HEK293 (cell line): ENCODE results near the gene PCDHB2.

Experiments
- CTCF ChIA-PET: fragments of 350-600 bp; formaldehyde crosslinking; extraction: SDS; loops from one replicate; lab custom pipeline; 2021; ENCODE audit warnings: antibody characterized with exemption; lab: Yijun Ruan, JAX
- POLR2A ChIA-PET: fragments of 300-600 bp; formaldehyde crosslinking; extraction: SDS; loops from one replicate; lab custom pipeline; 2020; ENCODE audit warnings: antibody characterized with exemption, inconsistent platforms; lab: Yijun Ruan, JAX
- H3K27ac ChIP-seq: fragments of 200-500 bp; sonication (Bioruptor generic); 2 replicates; pipeline ENCODE4 v1.5.1; 2014; ENCODE audit warnings: low read depth, low read length, control low read depth, inconsistent platforms; ENCODE audit errors: extremely low read depth
- H3K36me3 ChIP-seq, 2 experiments: fragments of 200-500 bp in 1 of 2; sonication (Bioruptor generic) in 1 of 2; 1 replicate in 1 of 2; 2 replicates in 1 of 2; pipeline ENCODE4 v1.5.1; 2014 to 2017; ENCODE audit warnings: inconsistent platforms in 2 of 2, low read length in 2 of 2; ENCODE audit not compliant: control insufficient read depth in 2 of 2, insufficient read depth in 1 of 2
- H3K4me1 ChIP-seq: fragments of 200-500 bp; sonication (Bioruptor generic); 2 replicates; pipeline ENCODE4 v1.5.1; 2014; ENCODE audit warnings: mild to moderate bottlenecking, low read length, inconsistent platforms; ENCODE audit not compliant: control insufficient read depth, insufficient read depth
- H3K4me3 ChIP-seq: 2 replicates; pipeline ENCODE4 v1.5.1; 2011; ENCODE audit warnings: low read depth, mild to moderate bottlenecking, control low read depth, low read length, moderate library complexity
- H3K9me3 ChIP-seq: fragments of 200-500 bp; sonication (Bioruptor generic); 2 replicates; pipeline ENCODE4 v1.5.1; 2014; ENCODE audit warnings: low read depth, low read length, inconsistent platforms; ENCODE audit not compliant: control insufficient read depth, insufficient read depth
- GLI2 ChIP-seq: fragments of 450-650 bp; formaldehyde crosslinking; IDR thresholded peaks from 2 replicates; pipeline ENCODE4; 2017; ENCODE audit warnings: missing biosample characterization, missing genetic modification characterization, low read depth, borderline replicate concordance
- PRDM4 ChIP-seq: fragments of 450-650 bp; formaldehyde crosslinking; IDR thresholded peaks from 2 replicates; pipeline ENCODE4 v1.5.1; 2017; ENCODE audit warnings: missing biosample characterization, missing genetic modification characterization
- REST ChIP-seq: fragments of 450-650 bp; formaldehyde crosslinking; IDR thresholded peaks from 2 replicates; pipeline ENCODE4 v1.5.1; 2016; ENCODE audit warnings: missing biosample characterization, missing genetic modification characterization
- SETDB1 ChIP-seq: IDR thresholded peaks from one replicate; pipeline ENCODE4 v1.6.1; 2017; ENCODE audit warnings: mild to moderate bottlenecking, low read length, moderate library complexity, mixed read lengths; ENCODE audit not compliant: insufficient read length
- ZBTB11 ChIP-seq: fragments of 450-650 bp; formaldehyde crosslinking; conservative IDR thresholded peaks from 2 replicates; pipeline ENCODE4 v1.5.1; 2016; ENCODE audit warnings: low read depth, missing biosample characterization, missing genetic modification characterization
- ZFP41 ChIP-seq: fragments of 450-650 bp; formaldehyde crosslinking; IDR thresholded peaks from 2 replicates; pipeline ENCODE4 v1.5.1; 2016; ENCODE audit warnings: missing biosample characterization, missing genetic modification characterization, borderline replicate concordance
- ZNF114 ChIP-seq: fragments of 450-650 bp; formaldehyde crosslinking; IDR thresholded peaks from 2 replicates; pipeline ENCODE4 v1.5.0; 2017; ENCODE audit warnings: missing biosample characterization, missing genetic modification characterization
- ZNF133 ChIP-seq: fragments of 450-650 bp; formaldehyde crosslinking; IDR thresholded peaks from 2 replicates; pipeline ENCODE4 v1.5.1; 2016; ENCODE audit warnings: missing biosample characterization, missing genetic modification characterization
- ZNF155 ChIP-seq: fragments of 450-650 bp; formaldehyde crosslinking; IDR thresholded peaks from 2 replicates; pipeline ENCODE4 v1.5.1; 2016; ENCODE audit warnings: missing biosample characterization, missing genetic modification characterization
- ZNF248 ChIP-seq: fragments of 450-650 bp; formaldehyde crosslinking; IDR thresholded peaks from 2 replicates; pipeline ENCODE4 v1.5.1; 2017; ENCODE audit warnings: missing biosample characterization, missing genetic modification characterization
- ZNF274 ChIP-seq, 2 experiments: fragments of 200-500 bp in 1 of 2; fragments of 450-650 bp in 1 of 2; sonication (Bioruptor generic) in 1 of 2; formaldehyde crosslinking in 1 of 2; IDR thresholded peaks; 2 replicates each; pipeline versions ENCODE4 v1.5.1 to v1.6.1; 2014 to 2016; ENCODE audit warnings: borderline replicate concordance in 1 of 2, inconsistent platforms in 1 of 2, low read length in 1 of 2, missing biosample characterization in 1 of 2, missing genetic modification characterization in 1 of 2
- ZNF341 ChIP-seq: fragments of 450-650 bp; formaldehyde crosslinking; IDR thresholded peaks from 2 replicates; pipeline ENCODE4; 2016; ENCODE audit warnings: low read depth, missing biosample characterization, missing genetic modification characterization
- ZNF354C ChIP-seq: fragments of 450-650 bp; formaldehyde crosslinking; IDR thresholded peaks from 2 replicates; pipeline ENCODE4 v1.5.1; 2016; ENCODE audit warnings: missing biosample characterization, missing genetic modification characterization, low read depth, borderline replicate concordance
- ZNF391 ChIP-seq: fragments of 450-650 bp; formaldehyde crosslinking; IDR thresholded peaks from 2 replicates; pipeline ENCODE4 v1.5.1; 2016; ENCODE audit warnings: low read depth, missing biosample characterization, missing genetic modification characterization, borderline replicate concordance
- ZNF394 ChIP-seq: fragments of 450-650 bp; formaldehyde crosslinking; IDR thresholded peaks from 2 replicates; pipeline ENCODE4 v1.5.1; 2016; ENCODE audit warnings: missing biosample characterization, missing genetic modification characterization, mild to moderate bottlenecking, moderate library complexity, borderline replicate concordance
- ZNF398 ChIP-seq: fragments of 450-650 bp; formaldehyde crosslinking; IDR thresholded peaks from 2 replicates; pipeline ENCODE4 v1.5.1; 2017; ENCODE audit warnings: missing biosample characterization, missing genetic modification characterization
- ZNF518A ChIP-seq: fragments of 450-650 bp; formaldehyde crosslinking; conservative IDR thresholded peaks from 2 replicates; pipeline ENCODE4 v1.5.1; 2016; ENCODE audit warnings: low read depth, missing biosample characterization, missing genetic modification characterization
- ZNF529 ChIP-seq: fragments of 450-650 bp; formaldehyde crosslinking; IDR thresholded peaks from 2 replicates; pipeline ENCODE4 v1.5.1; 2017; ENCODE audit warnings: missing genetic modification characterization, missing biosample characterization; ENCODE audit not compliant: insufficient replicate concordance
- ZNF777 ChIP-seq: fragments of 450-650 bp; formaldehyde crosslinking; IDR thresholded peaks from 2 replicates; pipeline ENCODE4 v1.5.1; 2017; ENCODE audit warnings: missing biosample characterization, missing genetic modification characterization, borderline replicate concordance
- ZSCAN16 ChIP-seq: fragments of 450-650 bp; formaldehyde crosslinking; IDR thresholded peaks from 2 replicates; pipeline ENCODE4 v1.5.1; 2016; ENCODE audit warnings: missing biosample characterization, missing genetic modification characterization

PCDHB2 gene

GRCh38 chr5:141082228-141082627 is 12.2 kb upstream of the PCDHB2 start:
- H3K9me3 ChIP-seq = no peaks in the 10 kb centered on the region; the same call in 1 of the 2 replicates
- CTCF ChIA-PET = interaction anchor here (0.7 kb wide), 1 partner anchor 42 kb away, joined by 3 read pairs; no protein-coding TSS in a partner anchor
- H3K27ac ChIP-seq = no peak overlapping the region
- H3K4me1 ChIP-seq = no peaks in the 10 kb centered on the region
- no peak overlapping the region for H3K4me3 ChIP-seq
- no peak for TF ChIP-seq ZNF394 (tag by site-specific recombination)
- no peak for TF ChIP-seq PRDM4 (tag by site-specific recombination)
- no peak for TF ChIP-seq REST (tag by site-specific recombination)
- TF ChIP-seq ZNF274 (IDR thresholded peaks at IDR 0.05; ENCODE audit: low read length) = no peak
- no peak for TF ChIP-seq ZNF274 (tag by site-specific recombination; IDR thresholded peaks at IDR 0.05; ENCODE audit: borderline replicate concordance)
- no peak for TF ChIP-seq ZNF133 (tag by site-specific recombination)
- TF ChIP-seq ZSCAN16 = no peak
- TF ChIP-seq ZNF155 = no peak
- no peak for TF ChIP-seq ZNF354C (tag by site-specific recombination)
- no peak for TF ChIP-seq ZBTB11 (tag by site-specific recombination)
- TF ChIP-seq ZNF777 = no peak
- no peak for TF ChIP-seq ZNF398 (tag by site-specific recombination)
- TF ChIP-seq ZNF391 (tag by site-specific recombination) = no peak
- no peak for TF ChIP-seq ZNF341 (tag by site-specific recombination)
- TF ChIP-seq ZNF248 (tag by site-specific recombination) = no peak
- no peak for TF ChIP-seq ZNF529 (tag by site-specific recombination)
- TF ChIP-seq SETDB1 = no peak
- TF ChIP-seq ZNF114 (tag by site-specific recombination) = no peak
- TF ChIP-seq ZFP41 (tag by site-specific recombination) = no peak
- TF ChIP-seq GLI2 (tag by site-specific recombination) = no peak
- TF ChIP-seq ZNF518A (tag by site-specific recombination) = no peak
- no peaks in the 10 kb centered on the region for H3K36me3 ChIP-seq
- POLR2A ChIA-PET = interaction anchor here (0.7 kb wide), 1 partner anchor 12 kb away, joined by 6 read pairs; the partner anchor contains the start of gene PCDHB2
